ENCODE results near the gene OR10D3.

- TF ChIP-seq USF1 (IDR thresholded peaks at IDR 0.05) (no peak), CREB1 (IDR thresholded peaks at IDR 0.05; ENCODE audit: low read depth) (no peak), TCF12 (IDR thresholded peaks at IDR 0.05; ENCODE audit: low read depth) (no peak), MAX (IDR thresholded peaks at IDR 0.05) (no peak), REST (IDR thresholded peaks at IDR 0.05; ENCODE audit: low read depth) (no peak), EP300 (IDR thresholded peaks at IDR 0.05; ENCODE audit: borderline replicate concordance) (no peak), RAD21 (IDR thresholded peaks at IDR 0.05; ENCODE audit: low read depth) (no peak), EGR1 (IDR thresholded peaks at IDR 0.05) (no peak), YY1 (IDR thresholded peaks at IDR 0.05; ENCODE audit: low read depth) (no peak)
Measured at GRCh38 chr11:124174001-124174583, 9.1 kb upstream of the OR10D3 start.

All from Ishikawa (cell line).